ENCODE data around the gene CYB561D1. TPM values are rescaled to one million over a fixed set of nuclear protein-coding genes. Genes with fewer than 3 reads are reported as not detected.
A peak's percentile ranks its signal among the peaks of the same experiment; 100 is the strongest.
"Not testable (repeated sequence)": the region's sequence is repeated elsewhere in the genome, so short reads cannot be mapped to it uniquely, and the experiment has no call there.

The CYB561D1 gene
- total RNA-seq, 1 donor from 2014 or later, result 11.3 TPM

DNA sequence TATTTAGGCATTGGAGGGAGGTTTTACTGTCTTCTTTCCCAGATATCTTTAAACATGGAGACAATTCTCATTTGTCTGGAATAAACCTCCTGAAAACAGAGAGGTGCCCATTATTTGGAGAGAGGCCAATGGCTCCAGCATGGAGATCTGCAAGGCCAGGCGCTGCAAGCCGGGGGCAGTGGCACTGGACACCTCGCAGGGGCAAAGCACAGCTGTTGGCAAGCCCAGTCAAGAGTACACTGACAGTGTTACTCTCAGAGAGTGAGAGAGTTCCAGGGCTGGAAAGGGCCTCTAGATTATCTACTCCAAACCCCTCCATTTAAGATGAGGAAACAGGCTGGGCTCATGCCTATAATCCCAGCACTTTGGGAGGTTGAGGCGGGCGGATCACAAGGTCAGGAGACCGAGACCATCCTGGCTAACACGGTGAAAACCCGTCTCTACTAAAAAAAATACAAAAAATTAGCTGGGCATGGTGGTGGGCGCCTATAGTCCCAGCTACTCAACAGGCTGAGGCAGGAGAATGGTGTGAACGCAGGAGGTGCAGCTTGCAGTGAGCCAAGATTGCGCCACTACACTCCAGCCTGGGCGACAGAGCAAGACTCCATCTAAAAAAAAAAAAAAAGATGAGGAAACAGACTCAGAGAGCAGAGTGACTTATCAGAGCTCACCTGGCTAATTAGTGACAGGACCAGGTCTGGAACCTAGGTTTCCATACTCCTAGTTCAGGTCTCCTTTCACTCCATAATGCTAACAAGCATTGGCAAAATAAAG lies 20.4 kb upstream of the CYB561D1 start:
- peaks cover 50% of the 10 kb centered on the region for H3K27me3 Mint-ChIP-seq
- DNase-seq; H3K9me3 Mint-ChIP-seq; H3K4me3 Mint-ChIP-seq; intact Hi-C loops (cut with micrococcal nuclease); H3K4me1 Mint-ChIP-seq; H3K27ac Mint-ChIP-seq; H3K36me3 Mint-ChIP-seq (ENCODE audit: low read depth): not testable (repeated sequence)

- Mint-ChIP-seq H3K36me3 (ENCODE audit: low read depth) (no peaks in the 10 kb centered on the region), H3K27me3 (peaks cover 46% of the 10 kb centered on the region), H3K4me3 (no peak overlapping the region), H3K4me1 (peaks cover 7% of the 10 kb centered on the region), H3K27ac (no peak overlapping the region), H3K9me3 (no peaks in the 10 kb centered on the region)
- intact Hi-C loops (cut with micrococcal nuclease), result no loop called here
- no peak for DNase-seq
These were observed 19.2 kb upstream of the CYB561D1 start for GRCh38 chr1:109474697-109475096.

DNA sequence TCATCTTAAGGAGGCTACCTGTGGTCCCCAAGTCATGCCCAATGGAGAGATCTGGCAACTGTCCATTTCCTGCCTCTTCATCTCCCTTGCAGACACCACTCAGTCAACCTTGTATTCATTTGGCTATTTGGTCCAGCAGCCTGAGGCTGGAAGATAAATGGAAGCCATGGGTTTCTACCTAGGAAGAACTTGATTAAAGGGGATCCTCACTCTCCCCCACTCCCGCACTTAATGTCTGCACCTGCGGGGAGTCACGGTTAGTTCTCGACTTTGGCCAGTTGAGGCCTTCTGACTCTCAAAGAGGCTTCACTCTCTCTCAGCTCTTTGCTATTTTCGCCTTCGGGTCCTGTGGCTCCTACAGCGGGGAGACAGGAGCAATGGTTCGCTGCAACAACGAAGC lies 18.6 kb upstream of the CYB561D1 start:
- Mint-ChIP-seq H3K36me3 (ENCODE audit: low read depth) (no peaks in the 10 kb centered on the region), H3K9me3 (no peaks in the 10 kb centered on the region), H3K4me3 (no peak overlapping the region), H3K27me3 (peaks cover 46% of the 10 kb centered on the region), H3K4me1 (peaks cover 7% of the 10 kb centered on the region), H3K27ac (no peak overlapping the region)
- intact Hi-C loops (cut with micrococcal nuclease), result no loop called here
- no peak for DNase-seq

- no peak overlapping the region for H3K27ac Mint-ChIP-seq
- intact Hi-C loops (cut with micrococcal nuclease), result no loop called here
- no peak overlapping the region for H3K4me3 Mint-ChIP-seq
- H3K9me3 Mint-ChIP-seq, result no peaks in the 10 kb centered on the region
- peaks cover 7% of the 10 kb centered on the region for H3K4me1 Mint-ChIP-seq
- no peaks in the 10 kb centered on the region for H3K36me3 Mint-ChIP-seq (ENCODE audit: low read depth)
- DNase-seq, result no peak
- H3K27me3 Mint-ChIP-seq, result peaks cover 44% of the 10 kb centered on the region
These were observed 17.1 kb upstream of the CYB561D1 start for GRCh38 chr1:109476825-109477224.

GRCh38 chr1:109477821-109478220 lies 16.1 kb upstream of the CYB561D1 start:
- peaks cover 15% of the 10 kb centered on the region for H3K4me1 Mint-ChIP-seq
- intact Hi-C loops (cut with micrococcal nuclease), result no loop called here
- peak; percentile 57 for DNase-seq
- H3K9me3 Mint-ChIP-seq, result no peaks in the 10 kb centered on the region
- H3K27ac Mint-ChIP-seq, result no peak overlapping the region
- H3K27me3 Mint-ChIP-seq, result peaks cover 40% of the 10 kb centered on the region
- no peaks in the 10 kb centered on the region for H3K36me3 Mint-ChIP-seq (ENCODE audit: low read depth)
- H3K4me3 Mint-ChIP-seq, result no peak overlapping the region

DNA sequence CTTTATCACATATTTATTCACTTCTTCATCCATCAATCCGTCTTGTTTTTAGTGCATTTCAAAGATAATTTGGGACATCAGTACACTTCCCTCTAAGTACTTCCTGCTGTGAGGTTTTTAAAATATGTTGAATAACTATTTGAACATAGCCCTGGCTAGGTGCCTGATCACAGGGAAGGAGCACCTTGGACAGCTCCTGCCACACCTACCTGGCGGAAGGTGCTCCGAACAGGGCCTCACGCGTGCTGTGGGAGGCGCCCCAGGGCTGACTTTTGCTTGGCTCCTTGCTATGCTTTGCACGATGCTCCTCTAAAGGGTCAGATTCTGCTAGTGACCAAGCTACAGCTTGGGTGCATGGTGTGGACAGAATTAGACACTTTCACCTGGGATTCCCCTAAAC lies 15.1 kb upstream of the CYB561D1 start:
- peak; percentile 86 for DNase-seq
- H3K4me3 Mint-ChIP-seq, result no peak overlapping the region
- H3K27me3 Mint-ChIP-seq, result peaks cover 36% of the 10 kb centered on the region
- no peak overlapping the region for H3K27ac Mint-ChIP-seq
- peaks cover 22% of the 10 kb centered on the region for H3K4me1 Mint-ChIP-seq
- H3K36me3 Mint-ChIP-seq (ENCODE audit: low read depth), result no peaks in the 10 kb centered on the region
- intact Hi-C loops (cut with micrococcal nuclease), result no loop called here
- H3K9me3 Mint-ChIP-seq, result no peaks in the 10 kb centered on the region

DNA sequence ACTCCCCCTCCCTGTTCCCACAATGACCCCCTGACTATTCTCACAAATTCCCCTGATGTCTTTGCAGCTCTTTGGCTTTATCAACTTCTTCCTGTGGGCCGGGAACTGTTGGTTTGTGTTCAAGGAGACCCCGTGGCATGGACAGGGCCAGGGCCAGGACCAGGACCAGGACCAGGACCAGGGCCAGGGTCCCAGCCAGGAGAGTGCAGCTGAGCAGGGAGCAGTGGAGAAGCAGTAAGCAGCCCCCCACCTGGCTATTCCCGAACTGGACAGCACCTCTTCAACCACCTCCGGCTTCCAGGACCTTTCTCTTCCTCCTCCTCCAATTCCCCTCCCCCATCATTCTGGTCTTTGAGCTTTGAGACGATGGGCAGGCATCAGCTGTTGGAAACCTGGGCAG lies 14.6 kb upstream of the CYB561D1 start:
- no peak overlapping the region for H3K27ac Mint-ChIP-seq
- H3K36me3 Mint-ChIP-seq (ENCODE audit: low read depth), result peaks cover 2% of the 10 kb centered on the region
- H3K4me1 Mint-ChIP-seq, result peaks cover 25% of the 10 kb centered on the region
- DNase-seq, result no peak
- no peaks in the 10 kb centered on the region for H3K9me3 Mint-ChIP-seq
- H3K27me3 Mint-ChIP-seq, result peaks cover 34% of the 10 kb centered on the region
- intact Hi-C loops (cut with micrococcal nuclease), result no loop called here
- H3K4me3 Mint-ChIP-seq, result no peak overlapping the region

GRCh38 chr1:109479901-109480300 lies 14.0 kb upstream of the CYB561D1 start:
- Mint-ChIP-seq H3K27ac (no peak overlapping the region), H3K9me3 (no peaks in the 10 kb centered on the region), H3K4me1 (peaks cover 31% of the 10 kb centered on the region), H3K4me3 (no peak overlapping the region), H3K36me3 (ENCODE audit: low read depth) (peaks cover 2% of the 10 kb centered on the region), H3K27me3 (peaks cover 31% of the 10 kb centered on the region)
- intact Hi-C loops (cut with micrococcal nuclease), result loop anchor here (10.0 kb wide), 1 partner anchor 365 kb away; the partner anchor contains the start of gene ELAPOR1
- no peak for DNase-seq

GRCh38 chr1:109481646-109482045 lies 12.2 kb upstream of the CYB561D1 start:
- H3K4me3 Mint-ChIP-seq, result no peak overlapping the region
- intact Hi-C loops (cut with micrococcal nuclease), result loop anchor here (10.0 kb wide), 1 partner anchor 367 kb away; the partner anchor contains the start of gene ELAPOR1
- H3K9me3 Mint-ChIP-seq, result no peaks in the 10 kb centered on the region
- peak; percentile 55 for DNase-seq
- peaks cover 42% of the 10 kb centered on the region for H3K4me1 Mint-ChIP-seq
- peaks cover 24% of the 10 kb centered on the region for H3K27me3 Mint-ChIP-seq
- peaks cover 7% of the 10 kb centered on the region for H3K36me3 Mint-ChIP-seq (ENCODE audit: low read depth)
- no peak overlapping the region for H3K27ac Mint-ChIP-seq

DNA sequence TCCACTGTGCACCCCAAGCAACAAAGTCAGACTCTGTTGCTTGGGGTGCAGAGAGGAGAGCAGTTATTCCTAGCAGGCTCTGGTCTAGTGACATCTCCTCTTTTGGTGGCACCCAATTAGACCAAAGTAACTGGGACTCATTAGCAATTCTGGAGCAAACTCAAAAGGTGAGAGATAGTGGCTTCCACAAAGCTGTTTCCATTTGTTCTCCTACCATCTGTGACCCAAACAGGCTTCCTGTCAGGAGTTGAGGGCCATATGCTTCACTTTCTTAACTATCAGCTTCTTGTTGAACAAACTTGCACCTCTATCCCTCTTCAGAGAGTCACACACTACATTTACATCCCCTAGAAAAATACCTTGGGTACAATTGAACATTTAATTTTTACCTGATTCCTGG lies 11.7 kb upstream of the CYB561D1 start:
- intact Hi-C loops (cut with micrococcal nuclease), result loop anchor here (10.0 kb wide), 1 partner anchor 367 kb away; the partner anchor contains the start of gene ELAPOR1
- no peaks in the 10 kb centered on the region for H3K9me3 Mint-ChIP-seq
- no peak for DNase-seq
- peak overlapping the region; percentile 96 for H3K4me3 Mint-ChIP-seq
- no peak overlapping the region for H3K27ac Mint-ChIP-seq
- peaks cover 7% of the 10 kb centered on the region for H3K36me3 Mint-ChIP-seq (ENCODE audit: low read depth)
- H3K27me3 Mint-ChIP-seq, result peaks cover 24% of the 10 kb centered on the region
- peaks cover 43% of the 10 kb centered on the region for H3K4me1 Mint-ChIP-seq

DNA sequence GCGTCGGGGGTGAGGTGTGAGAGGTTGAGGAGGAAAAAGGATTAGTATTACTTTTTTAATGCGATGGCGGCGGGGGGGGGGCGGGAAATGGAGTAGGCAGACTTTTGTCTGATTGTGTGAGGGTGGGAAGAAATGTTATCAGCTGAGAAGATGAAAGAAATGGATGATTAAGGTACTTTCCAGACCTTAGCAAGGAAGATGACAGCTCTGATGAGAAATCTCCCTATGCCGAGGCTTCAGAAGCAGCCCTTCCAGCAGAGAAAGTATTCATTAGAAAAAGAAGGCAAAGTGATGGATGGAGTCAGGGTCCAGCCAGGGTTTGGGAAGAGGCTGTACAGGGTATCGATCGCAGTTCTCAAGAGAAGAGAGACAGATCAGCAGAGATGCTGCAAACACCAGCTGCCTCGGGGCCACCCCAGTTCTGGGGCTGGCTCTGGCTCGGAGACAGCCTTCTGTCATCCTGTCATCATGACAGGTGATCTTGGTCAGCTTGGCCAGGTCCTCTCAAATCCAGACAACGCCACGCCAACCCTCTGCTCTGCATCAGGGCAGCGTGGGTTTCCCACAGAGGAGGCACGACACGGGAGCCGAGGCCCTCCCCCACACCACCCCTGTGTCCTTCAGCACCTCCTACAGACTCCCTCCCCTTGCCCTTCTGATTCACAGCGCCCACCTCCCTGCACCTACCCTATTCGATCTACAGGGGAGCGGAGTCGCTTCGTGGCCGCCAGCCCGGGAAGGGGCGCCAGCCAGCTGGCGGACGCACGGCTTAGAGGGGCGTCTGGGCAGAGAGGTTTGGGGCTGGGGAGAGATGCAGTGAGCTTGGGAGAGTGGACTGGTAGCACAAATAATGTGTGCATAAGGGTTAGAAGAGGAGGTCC lies 10.9 kb upstream of the CYB561D1 start:
- DNase-seq, result no peak
- peaks cover 10% of the 10 kb centered on the region for H3K36me3 Mint-ChIP-seq (ENCODE audit: low read depth)
- peak overlapping the region; percentile 82 for H3K27ac Mint-ChIP-seq
- H3K27me3 Mint-ChIP-seq, result peaks cover 24% of the 10 kb centered on the region
- peak overlapping the region; percentile 96 for H3K4me3 Mint-ChIP-seq
- intact Hi-C loops (cut with micrococcal nuclease), result loop anchor here (1.0 to 10.0 kb wide), 5 partner anchors 11 to 551 kb away; partner anchors contain the start of genes CYB561D1, ELAPOR1, PSMA5 and PSRC1
- H3K4me1 Mint-ChIP-seq, result peaks cover 43% of the 10 kb centered on the region
- no peaks in the 10 kb centered on the region for H3K9me3 Mint-ChIP-seq

GRCh38 chr1:109483672-109484518 lies 10.0 kb upstream of the CYB561D1 start, which contains the start of gene ATXN7L2:
ATXN7L2 (plus strand) TSS chr1:109483905; CDS start chr1:109483954, 49 bp downstream.
- Mint-ChIP-seq H3K27ac (peak within 1 kb of the TSS; percentile 98), H3K36me3 (ENCODE audit: low read depth) (peaks cover 15% of the 10 kb centered on the region), H3K9me3 (no peaks in the 10 kb centered on the region), H3K27me3 (peaks cover 19% of the 10 kb centered on the region), H3K4me3 (peak within 1 kb of the TSS; percentile 99), H3K4me1 (peaks cover 41% of the 10 kb centered on the region)
- DNase-seq, result peak; percentile 96
- intact Hi-C loops (cut with micrococcal nuclease), result loop anchor here (1.0 to 10.0 kb wide), 6 partner anchors 10 to 550 kb away; partner anchors contain the start of genes CELSR2, CYB561D1, ELAPOR1 and PSMA5

DNA sequence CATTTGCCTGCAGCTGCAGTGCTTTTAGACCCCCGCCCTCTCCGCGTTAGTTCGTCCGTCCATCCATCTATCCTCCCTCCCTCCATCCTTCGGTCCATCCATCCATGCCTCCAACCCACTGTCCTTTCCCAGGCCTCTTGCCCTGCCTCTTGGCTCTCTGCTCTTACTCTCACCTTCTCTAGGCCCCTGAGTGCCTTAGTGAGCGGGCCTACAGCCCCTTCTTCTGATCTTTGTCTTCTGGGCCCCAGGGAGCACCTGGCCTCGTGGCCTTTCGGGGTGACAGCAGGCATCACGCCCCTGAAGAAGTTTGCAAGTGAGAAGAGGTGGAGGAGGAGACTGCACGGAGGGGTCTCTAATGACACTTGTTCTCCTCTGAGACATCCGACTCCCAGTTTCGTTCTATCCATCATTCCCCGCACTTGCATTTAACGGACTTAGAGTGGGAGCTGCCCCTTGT lies 9.3 kb upstream of the CYB561D1 start:
- Mint-ChIP-seq H3K4me3 (peak overlapping the region; percentile 99), H3K4me1 (peaks cover 36% of the 10 kb centered on the region), H3K27ac (peak overlapping the region; percentile 98), H3K36me3 (ENCODE audit: low read depth) (peaks cover 18% of the 10 kb centered on the region), H3K27me3 (peaks cover 18% of the 10 kb centered on the region), H3K9me3 (no peaks in the 10 kb centered on the region)
- peak; percentile 70 for DNase-seq
- intact Hi-C loops (cut with micrococcal nuclease), result loop anchor here (1.0 to 10.0 kb wide), 2 partner anchors 235 to 370 kb away; partner anchors contain the start of genes CELSR2 and ELAPOR1
